MCF 10A (cell line): ENCODE results near the gene ALDH18A1. TPM values are rescaled to one million over a fixed set of nuclear protein-coding genes. Genes with fewer than 3 reads are reported as not detected.

Source experiments
- BruUV-seq: library from RNA; stranded (reverse); fragments of 400-500 nt; replicated peaks from 2 replicates; lab custom pipeline; 2021; lab: Mats Ljungman, UMichigan
- CTCF ChIA-PET: fragments of 300-600 bp; sonication (Branson Sonifier 250); formaldehyde crosslinking; extraction: SDS; loops from one replicate; lab custom pipeline; 2021; ENCODE audit warnings: antibody characterized with exemption, inconsistent platforms; lab: Yijun Ruan, JAX
- POLR2A ChIA-PET: fragments of 300-600, 350-650 bp; sonication (Branson Sonifier 250); formaldehyde crosslinking; extraction: SDS; loops from one replicate; lab custom pipeline; 2020; ENCODE audit warnings: antibody characterized with exemption, inconsistent platforms; lab: Yijun Ruan, JAX
- DNase-seq: peaks from one replicate; pipeline ENCODE4 v3.0.0-alpha.2; 2018; ENCODE audit not compliant: unreplicated experiment
- H3K27ac Mint-ChIP-seq: one replicate; pipeline ENCODE4 v1.8.0; 2022; ENCODE audit warnings: mild to moderate bottlenecking, low read depth, mixed read lengths; ENCODE audit not compliant: unreplicated experiment
- H3K27me3 Mint-ChIP-seq: one replicate; pipeline ENCODE4 v1.8.0; 2022; ENCODE audit warnings: mixed read lengths; ENCODE audit not compliant: insufficient read depth, unreplicated experiment
- H3K36me3 Mint-ChIP-seq: one replicate; pipeline ENCODE4 v1.8.0; 2022; ENCODE audit warnings: mild to moderate bottlenecking, moderate library complexity, mixed read lengths; ENCODE audit not compliant: insufficient read depth, unreplicated experiment
- H3K4me1 Mint-ChIP-seq: one replicate; pipeline ENCODE4 v1.8.0; 2022; ENCODE audit warnings: mixed read lengths; ENCODE audit not compliant: insufficient read depth, unreplicated experiment
- H3K4me3 Mint-ChIP-seq: one replicate; pipeline ENCODE4 v1.8.0; 2022; ENCODE audit warnings: mild to moderate bottlenecking, moderate library complexity, mixed read lengths; ENCODE audit not compliant: unreplicated experiment
- H3K9me3 Mint-ChIP-seq: one replicate; pipeline ENCODE4 v1.8.0; 2022; ENCODE audit warnings: mixed read lengths; ENCODE audit not compliant: unreplicated experiment
- intact Hi-C: fragments of 100-400 bp; cut with micrococcal nuclease; formaldehyde crosslinking; loops from 2 replicates; pipeline ENCODE4 v1.14.1; 2022
- total RNA-seq: library from RNA; stranded (reverse); gene quantifications from 2 replicates; pipeline ENCODE4 v1.2.3, GENCODE V29; 2022
- TF ChIP-seq, protein P1 (sequence below): fragments of 200-600 bp; IDR thresholded peaks from one replicate; pipeline ENCODE4 v1.8.0; 2022; ENCODE audit warnings: antibody characterized with exemption, mild to moderate bottlenecking; ENCODE audit not compliant: unreplicated experiment

ALDH18A1 gene
- total RNA-seq, 1 experiment from 2014 or later = 91.0 TPM

DNA sequence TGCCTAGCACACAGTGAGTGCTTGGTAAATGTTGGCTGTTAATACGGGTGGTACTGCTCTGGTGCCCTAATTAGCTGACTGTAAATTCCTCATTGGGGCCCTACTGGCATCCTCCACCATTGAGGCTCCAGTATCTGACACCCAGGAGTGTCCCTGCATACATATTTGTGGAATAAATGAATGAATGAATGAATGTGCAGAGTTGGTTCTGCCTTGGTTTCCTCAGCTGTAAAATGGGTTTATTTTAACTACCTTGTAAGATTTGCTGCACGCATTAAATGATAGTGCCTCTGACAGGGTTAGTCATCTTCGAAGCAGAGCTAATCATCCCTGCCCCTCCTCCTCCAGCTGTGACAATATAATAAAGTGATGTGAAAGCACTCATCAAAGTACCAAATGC is 45.8 kb downstream of the ALDH18A1 start:
- ChIA-PET POLR2A (no interaction called here), CTCF (interaction anchor here (0.6 to 1.4 kb wide), 4 partner anchors 10 to 367 kb away, joined by 3 to 4 read pairs (median 3); no protein-coding TSS in a partner anchor)
- intact Hi-C loops = no loop called here
- DNase-seq = no peak
- Mint-ChIP-seq H3K9me3 (no peaks in the 10 kb centered on the region), H3K27me3 (no peaks in the 10 kb centered on the region), H3K4me3 (no peak overlapping the region), H3K27ac (peak overlapping the region; percentile 14), H3K4me1 (no peaks in the 10 kb centered on the region), H3K36me3 (peaks cover 96% of the 10 kb centered on the region)
- BruUV-seq = no TSS peak
- TF ChIP-seq, protein P1, sequence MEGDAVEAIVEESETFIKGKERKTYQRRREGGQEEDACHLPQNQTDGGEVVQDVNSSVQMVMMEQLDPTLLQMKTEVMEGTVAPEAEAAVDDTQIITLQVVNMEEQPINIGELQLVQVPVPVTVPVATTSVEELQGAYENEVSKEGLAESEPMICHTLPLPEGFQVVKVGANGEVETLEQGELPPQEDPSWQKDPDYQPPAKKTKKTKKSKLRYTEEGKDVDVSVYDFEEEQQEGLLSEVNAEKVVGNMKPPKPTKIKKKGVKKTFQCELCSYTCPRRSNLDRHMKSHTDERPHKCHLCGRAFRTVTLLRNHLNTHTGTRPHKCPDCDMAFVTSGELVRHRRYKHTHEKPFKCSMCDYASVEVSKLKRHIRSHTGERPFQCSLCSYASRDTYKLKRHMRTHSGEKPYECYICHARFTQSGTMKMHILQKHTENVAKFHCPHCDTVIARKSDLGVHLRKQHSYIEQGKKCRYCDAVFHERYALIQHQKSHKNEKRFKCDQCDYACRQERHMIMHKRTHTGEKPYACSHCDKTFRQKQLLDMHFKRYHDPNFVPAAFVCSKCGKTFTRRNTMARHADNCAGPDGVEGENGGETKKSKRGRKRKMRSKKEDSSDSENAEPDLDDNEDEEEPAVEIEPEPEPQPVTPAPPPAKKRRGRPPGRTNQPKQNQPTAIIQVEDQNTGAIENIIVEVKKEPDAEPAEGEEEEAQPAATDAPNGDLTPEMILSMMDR = no peak

DNA sequence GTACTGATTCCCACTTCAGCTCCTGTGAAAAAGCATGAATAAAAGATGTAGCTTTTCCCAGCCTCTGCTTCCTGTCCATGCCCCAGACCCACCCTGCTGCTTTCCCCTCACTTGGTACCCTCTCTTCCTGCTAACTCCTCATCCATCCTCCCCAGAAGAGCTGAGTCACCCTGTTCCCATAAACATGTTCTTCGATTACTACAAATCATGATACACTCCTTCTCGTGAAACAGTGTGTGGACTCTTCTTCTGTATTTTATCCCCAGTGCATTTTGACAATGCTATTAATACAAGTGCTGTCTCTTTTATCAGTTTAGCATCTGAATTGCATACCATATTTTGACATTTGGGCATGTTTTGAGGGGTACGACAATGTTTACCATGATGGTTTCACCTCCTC is 49.6 kb downstream of the ALDH18A1 start:
- DNase-seq = no peak
- CTCF ChIA-PET = interaction anchor here (0.5 to 11.8 kb wide), 4 partner anchors 176 to 1014 kb away, joined by 3 to 333 read pairs (median 122); no protein-coding TSS in a partner anchor
- POLR2A ChIA-PET = no interaction called here
- no TSS peak for BruUV-seq
- TF ChIP-seq, protein P1 = no peak
- H3K27ac Mint-ChIP-seq = no peak overlapping the region
- H3K9me3 Mint-ChIP-seq = no peaks in the 10 kb centered on the region
- H3K27me3 Mint-ChIP-seq = no peaks in the 10 kb centered on the region
- intact Hi-C loops = no loop called here
- no peak overlapping the region for H3K4me3 Mint-ChIP-seq
- peaks cover 69% of the 10 kb centered on the region for H3K36me3 Mint-ChIP-seq
- no peaks in the 10 kb centered on the region for H3K4me1 Mint-ChIP-seq

DNA sequence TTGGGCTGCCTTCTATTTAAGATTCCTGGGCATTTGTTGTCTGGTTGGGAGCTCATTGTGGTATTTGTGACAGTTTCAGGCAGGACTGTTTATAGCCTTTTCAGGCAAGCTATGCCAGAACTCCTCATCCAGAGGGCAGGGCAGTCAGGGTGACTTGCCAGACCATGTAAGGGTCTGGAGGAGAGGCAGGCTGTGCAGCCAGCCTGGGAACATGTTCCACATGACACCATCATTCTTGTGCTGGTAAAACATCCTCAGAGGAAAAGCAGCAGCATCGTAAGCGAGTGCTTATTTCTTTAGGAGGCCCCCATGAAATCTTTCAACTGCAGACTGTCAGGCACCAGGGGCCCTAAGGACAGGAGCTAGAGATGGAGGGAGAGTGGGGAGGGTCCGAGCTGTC is 51.3 kb downstream of the ALDH18A1 start:
- H3K27me3 Mint-ChIP-seq = no peaks in the 10 kb centered on the region
- BruUV-seq = no TSS peak
- CTCF ChIA-PET = interaction anchor here (0.6 to 11.8 kb wide), 13 partner anchors 9 to 362 kb away, joined by 3 to 333 read pairs (median 8); no protein-coding TSS in a partner anchor
- H3K4me3 Mint-ChIP-seq = no peak overlapping the region
- intact Hi-C loops = no loop called here
- H3K9me3 Mint-ChIP-seq = no peaks in the 10 kb centered on the region
- H3K36me3 Mint-ChIP-seq = peaks cover 52% of the 10 kb centered on the region
- no peaks in the 10 kb centered on the region for H3K4me1 Mint-ChIP-seq
- H3K27ac Mint-ChIP-seq = no peak overlapping the region
- TF ChIP-seq, protein P1 = no peak
- DNase-seq = no peak
- POLR2A ChIA-PET = interaction anchor here (0.7 to 1.0 kb wide), 2 partner anchors 217 to 246 kb away, joined by 3 read pairs; no protein-coding TSS in a partner anchor

DNA sequence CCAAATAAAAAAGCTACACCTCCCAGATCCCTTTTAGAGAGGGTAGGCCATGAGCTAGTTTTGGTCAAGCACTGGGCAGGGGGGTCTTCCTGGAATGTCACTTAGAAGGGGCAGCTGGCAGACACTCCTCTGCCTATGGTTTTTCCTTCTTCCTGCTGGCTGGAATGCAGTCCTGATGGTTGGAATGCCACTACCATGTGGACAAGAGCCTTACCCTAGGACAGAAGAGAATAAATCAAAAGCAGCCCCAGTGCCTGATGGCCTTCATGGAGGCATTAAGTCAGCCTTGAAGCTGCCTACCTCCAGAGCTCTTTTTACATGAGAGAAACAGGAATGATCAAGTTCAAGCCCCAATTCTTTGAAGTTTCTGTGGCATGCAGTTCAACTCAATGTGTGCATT is 51.9 kb downstream of the ALDH18A1 start:
- H3K36me3 Mint-ChIP-seq = peaks cover 47% of the 10 kb centered on the region
- TF ChIP-seq, protein P1 = no peak
- no peak overlapping the region for H3K27ac Mint-ChIP-seq

More for the DNA sequence above, 51.9 kb downstream of the ALDH18A1 start:
- Mint-ChIP-seq H3K9me3 (no peaks in the 10 kb centered on the region), H3K4me3 (no peak overlapping the region), H3K4me1 (no peaks in the 10 kb centered on the region), H3K27me3 (no peaks in the 10 kb centered on the region)
- no TSS peak for BruUV-seq
- intact Hi-C loops = loop anchor here (5.0 kb wide), 1 partner anchor 357 kb away; no protein-coding TSS in a partner anchor
- DNase-seq = no peak
- POLR2A ChIA-PET = interaction anchor here (1.0 to 1.4 kb wide), 2 partner anchors 216 to 230 kb away, joined by 3 to 5 read pairs; no protein-coding TSS in a partner anchor
- CTCF ChIA-PET = interaction anchor here (0.6 to 11.8 kb wide), 17 partner anchors 9 to 1334 kb away, joined by 3 to 333 read pairs (median 5); no protein-coding TSS in a partner anchor
